ENCODE results near the gene EVI5L. TPM values are rescaled to one million over a fixed set of nuclear protein-coding genes. Genes with fewer than 3 reads are reported as not detected.

The EVI5L gene
- total RNA-seq, 6 experiments from 2014 or later = 3.7 to 6.3 (median 4.9) TPM

- Histone ChIP-seq H3K27me3 (no peaks in the 10 kb centered on the region), H3K9me3 (no peaks in the 10 kb centered on the region), H3K36me3 (no peaks in the 10 kb centered on the region), H3K4me1 (peaks cover 0 to 16% (median 4%) of the 10 kb centered on the region in 4 donors), H3K27ac (peak within 1 kb of the TSS; percentile 75 to 83 (median 75)), H3K4me3 (peak within 1 kb of the TSS; percentile 72 to 83 (median 82))
- WGBS (ENCODE audit: insufficient coverage, low coverage, low lambda C conversion rate, missing lambda C conversion rate) = 0% methylated on average over 14 of the region's 89 CpGs
- TF ChIP-seq CTCF (IDR thresholded peaks at IDR 0.05) = peak; percentile 23 to 78 (median 59)
- peak; percentile 85 for TF ChIP-seq POLR2A (IDR thresholded peaks at IDR 0.05)
- intact Hi-C loops (cut with DNase I) = loop anchor here in 1 of 2 donors (10.0 kb wide), 1 partner anchor 49 kb away; no protein-coding TSS in a partner anchor
- DNase-seq = peak; percentile 100
- ATAC-seq = peak; percentile 80 to 93 (median 86)
These were observed 73.4 kb downstream of the EVI5L start, which contains the start of gene MAP2K7 for GRCh38 chr19:7903244-7904073. MAP2K7 (plus strand) TSS chr19:7903877; CDS start chr19:7903945, 68 bp downstream.

GRCh38 chr19:7904074-7905020 is 74.3 kb downstream of the EVI5L start:
- 24% methylated on average over 9 of the region's 68 CpGs for WGBS (ENCODE audit: insufficient coverage, low coverage, low lambda C conversion rate, missing lambda C conversion rate)
- DNase-seq (peak; percentile 68 to 79 (median 74)), ATAC-seq (peak; percentile 29 to 62 (median 42))
- intact Hi-C loops (cut with DNase I) = loop anchor here (5.0 to 10.0 kb wide), 2 partner anchors 50 to 57 kb away; no protein-coding TSS in a partner anchor
- no peaks in the 10 kb centered on the region for H3K36me3 ChIP-seq
- H3K4me3 ChIP-seq = peak overlapping the region; percentile 72 to 83 (median 82)
- no peaks in the 10 kb centered on the region for H3K9me3 ChIP-seq
- peaks cover 0 to 16% (median 4%) of the 10 kb centered on the region in 4 donors for H3K4me1 ChIP-seq
- H3K27me3 ChIP-seq = no peaks in the 10 kb centered on the region
- H3K27ac ChIP-seq = peak overlapping the region; percentile 11 to 75 (median 73)
- no peak for TF ChIP-seq CTCF (IDR thresholded peaks at IDR 0.05)
- TF ChIP-seq POLR2A (IDR thresholded peaks at IDR 0.05) = no peak

GRCh38 chr19:7905268-7905667 is 75.2 kb downstream of the EVI5L start:
- no peak overlapping the region for H3K27ac ChIP-seq
- 40% methylated on average over 2 of the region's 10 CpGs for WGBS (ENCODE audit: insufficient coverage, low coverage, low lambda C conversion rate, missing lambda C conversion rate)
- ATAC-seq (no peak), DNase-seq (peak in 1 of 3 donors; percentile 48)
- H3K4me3 ChIP-seq = no peak overlapping the region
- peaks cover 0 to 5% (median 2%) of the 10 kb centered on the region in 4 donors for H3K36me3 ChIP-seq
- no peak for TF ChIP-seq CTCF (IDR thresholded peaks at IDR 0.05)
- no peak for TF ChIP-seq POLR2A (IDR thresholded peaks at IDR 0.05)
- intact Hi-C loops (cut with DNase I) = loop anchor here (5.0 to 10.0 kb wide), 2 partner anchors 50 to 58 kb away; no protein-coding TSS in a partner anchor
- no peaks in the 10 kb centered on the region for H3K27me3 ChIP-seq
- H3K9me3 ChIP-seq = no peaks in the 10 kb centered on the region
- peaks cover 0 to 16% (median 4%) of the 10 kb centered on the region in 4 donors for H3K4me1 ChIP-seq

GRCh38 chr19:7905859-7906258 is 75.8 kb downstream of the EVI5L start:
- no peak for DNase-seq
- Histone ChIP-seq H3K36me3 (peaks cover 0 to 9% (median 7%) of the 10 kb centered on the region in 4 donors), H3K27me3 (no peaks in the 10 kb centered on the region), H3K27ac (no peak overlapping the region), H3K4me1 (peaks cover 0 to 16% (median 4%) of the 10 kb centered on the region in 4 donors), H3K4me3 (no peak overlapping the region), H3K9me3 (no peaks in the 10 kb centered on the region)
- intact Hi-C loops (cut with DNase I) = loop anchor here (5.0 to 10.0 kb wide), 2 partner anchors 51 to 59 kb away; no protein-coding TSS in a partner anchor
- TF ChIP-seq POLR2A (IDR thresholded peaks at IDR 0.05) = no peak
- no peak for TF ChIP-seq CTCF (IDR thresholded peaks at IDR 0.05)
- ATAC-seq = no peak
- 77% methylated on average over 7 of the region's 10 CpGs for WGBS (ENCODE audit: insufficient coverage, low coverage, low lambda C conversion rate, missing lambda C conversion rate)
